Measurements from ENCODE around the gene ECEL1. TPM values are rescaled to one million over a fixed set of nuclear protein-coding genes. Genes with fewer than 3 reads are reported as not detected.

Gene ECEL1
- total RNA-seq, 6 experiments from 2014 or later, result 0.22 to 1.3 (median 0.83) TPM; not detected in 2

DNA sequence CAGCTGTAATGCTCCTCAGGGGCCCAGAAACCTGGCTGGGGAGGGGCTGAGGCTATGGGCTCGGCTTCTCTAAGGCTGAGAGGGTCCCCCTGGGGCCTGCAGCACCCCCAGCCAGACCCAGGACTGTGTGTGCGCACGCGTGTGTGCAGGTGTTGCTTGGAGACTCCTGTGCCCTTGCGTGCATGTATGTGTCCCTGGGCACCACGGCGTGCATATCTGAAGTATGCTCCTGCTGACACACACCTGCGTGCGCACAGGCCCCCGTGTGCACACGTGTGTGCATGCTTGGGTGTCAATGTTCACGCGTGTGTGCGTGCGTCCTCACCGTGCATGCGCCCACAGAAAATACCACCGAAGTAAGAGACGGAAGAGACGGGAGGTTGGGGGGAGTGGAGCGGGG lies 14.9 kb upstream of the ECEL1 start:
- Histone ChIP-seq H3K4me1 (peaks cover 0 to 8% (median 0%) of the 10 kb centered on the region in 4 donors), H3K27me3 (no peaks in the 10 kb centered on the region), H3K36me3 (no peaks in the 10 kb centered on the region), H3K9me3 (no peaks in the 10 kb centered on the region), H3K27ac (no peak overlapping the region), H3K4me3 (no peak overlapping the region)
- WGBS (ENCODE audit: insufficient coverage, low coverage, low lambda C conversion rate, missing lambda C conversion rate), result 42% methylated on average over 16 of the region's 21 CpGs
- intact Hi-C loops (cut with DNase I), result no loop called here
- ATAC-seq (no peak), DNase-seq (no peak)
- no peak for TF ChIP-seq POLR2A (IDR thresholded peaks at IDR 0.05)
- no peak for TF ChIP-seq CTCF (IDR thresholded peaks at IDR 0.05)

GRCh38 chr2:232501794-232502390 lies 14.3 kb upstream of the ECEL1 start:
- H3K36me3 ChIP-seq, result no peaks in the 10 kb centered on the region
- H3K4me3 ChIP-seq, result no peak overlapping the region
- H3K27ac ChIP-seq, result no peak overlapping the region
- TF ChIP-seq CTCF (IDR thresholded peaks at IDR 0.05) (no peak), POLR2A (IDR thresholded peaks at IDR 0.05) (no peak)
- no peak for DNase-seq
- no peaks in the 10 kb centered on the region for H3K9me3 ChIP-seq
- WGBS (ENCODE audit: insufficient coverage, low coverage, low lambda C conversion rate, missing lambda C conversion rate), result 57% methylated on average over 7 of the region's 10 CpGs
- intact Hi-C loops (cut with DNase I), result no loop called here
- H3K27me3 ChIP-seq, result no peaks in the 10 kb centered on the region
- ATAC-seq, result no peak
- H3K4me1 ChIP-seq, result peaks cover 0 to 8% (median 0%) of the 10 kb centered on the region in 4 donors

DNA sequence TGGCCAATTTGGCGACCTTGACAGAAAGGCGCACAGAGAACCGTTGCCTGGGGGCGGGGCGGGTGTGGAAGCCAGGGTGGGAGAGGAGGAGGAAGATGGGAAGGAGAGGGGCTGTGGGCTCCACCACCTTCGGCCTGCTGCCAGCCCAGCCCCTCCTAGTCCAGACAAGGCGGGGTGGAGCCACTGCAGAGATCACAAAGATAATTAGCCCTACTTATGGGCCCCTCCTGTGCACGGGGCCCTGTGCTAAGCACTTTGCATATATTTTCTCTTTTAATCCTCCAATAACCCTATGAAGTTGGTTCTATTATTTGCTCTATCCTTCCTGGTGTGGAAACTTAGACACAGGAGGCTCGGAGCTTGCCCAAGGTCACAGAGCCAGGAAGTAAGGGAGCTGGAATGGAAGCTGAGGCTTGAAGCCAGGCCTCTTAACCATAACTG lies 13.7 kb upstream of the ECEL1 start:
- Histone ChIP-seq H3K9me3 (no peaks in the 10 kb centered on the region), H3K27ac (no peak overlapping the region), H3K27me3 (no peaks in the 10 kb centered on the region), H3K4me1 (peaks cover 0 to 8% (median 0%) of the 10 kb centered on the region in 4 donors), H3K4me3 (no peak overlapping the region), H3K36me3 (no peaks in the 10 kb centered on the region)
- intact Hi-C loops (cut with DNase I), result no loop called here
- WGBS (ENCODE audit: insufficient coverage, low coverage, low lambda C conversion rate, missing lambda C conversion rate), result no CpG with 5 or more reads among the region's 9 CpGs
- peak in 1 of 4 donors; percentile 41 for ATAC-seq
- no peak for TF ChIP-seq CTCF (IDR thresholded peaks at IDR 0.05)
- no peak for TF ChIP-seq POLR2A (IDR thresholded peaks at IDR 0.05)
- DNase-seq, result no peak

- DNase-seq, result no peak
- H3K36me3 ChIP-seq, result no peaks in the 10 kb centered on the region
- TF ChIP-seq POLR2A (IDR thresholded peaks at IDR 0.05) (no peak), CTCF (IDR thresholded peaks at IDR 0.05) (no peak)
- H3K4me1 ChIP-seq, result peaks cover 0 to 6% (median 0%) of the 10 kb centered on the region in 4 donors
- 88% methylated on average over 3 of the region's 3 CpGs for WGBS (ENCODE audit: insufficient coverage, low coverage, low lambda C conversion rate, missing lambda C conversion rate)
- no peaks in the 10 kb centered on the region for H3K27me3 ChIP-seq
- no peaks in the 10 kb centered on the region for H3K9me3 ChIP-seq
- H3K4me3 ChIP-seq, result no peak overlapping the region
- ATAC-seq, result no peak
- intact Hi-C loops (cut with DNase I), result no loop called here
- H3K27ac ChIP-seq, result no peak overlapping the region
Observed at GRCh38 chr2:232498452-232498851, 10.8 kb upstream of the ECEL1 start.

Data from right lobe of liver (tissue), 6 donors.